MG63 (cell line): ENCODE data around the gene SH3BGRL3. TPM values are rescaled to one million over a fixed set of nuclear protein-coding genes. Genes with fewer than 3 reads are reported as not detected.
"Not testable (repeated sequence)": the region's sequence is repeated elsewhere in the genome, so short reads cannot be mapped to it uniquely, and the experiment has no call there.

Experiments used
- DNase-seq: peaks from one replicate; pipeline ENCODE4 v3.0.0-alpha.2; 2020
- H3K27me3 ChIP-seq: fragments of 250-450 bp; sonication (Bioruptor Pico); 2 replicates; pipeline ENCODE4 v1.5.1; 2020; ENCODE audit warnings: mild to moderate bottlenecking, moderate library complexity
- H3K36me3 ChIP-seq: fragments of 250-450 bp; sonication (Bioruptor Pico); 2 replicates; pipeline ENCODE4 v1.5.1; 2020; ENCODE audit warnings: mild to moderate bottlenecking, moderate library complexity
- H3K4me3 ChIP-seq: fragments of 250-450 bp; sonication (Bioruptor Pico); 2 replicates; pipeline ENCODE4 v1.5.1; 2020; ENCODE audit warnings: mild to moderate bottlenecking, moderate library complexity
- H3K9me3 ChIP-seq: fragments of 250-450 bp; sonication (Bioruptor Pico); 2 replicates; pipeline ENCODE4 v1.5.1; 2020; ENCODE audit warnings: mild to moderate bottlenecking, moderate library complexity
- total RNA-seq: library from RNA; depleted of rRNA; stranded (reverse); fragments of >200 nt; shearing (Covaris generic); gene quantifications from 2 replicates; pipeline ENCODE4 v1.2.3, GENCODE V29; 2014; ENCODE audit warnings: low replicate concordance

SH3BGRL3 gene
- total RNA-seq, 1 experiment from 2014 or later = 20.2 TPM

DNA sequence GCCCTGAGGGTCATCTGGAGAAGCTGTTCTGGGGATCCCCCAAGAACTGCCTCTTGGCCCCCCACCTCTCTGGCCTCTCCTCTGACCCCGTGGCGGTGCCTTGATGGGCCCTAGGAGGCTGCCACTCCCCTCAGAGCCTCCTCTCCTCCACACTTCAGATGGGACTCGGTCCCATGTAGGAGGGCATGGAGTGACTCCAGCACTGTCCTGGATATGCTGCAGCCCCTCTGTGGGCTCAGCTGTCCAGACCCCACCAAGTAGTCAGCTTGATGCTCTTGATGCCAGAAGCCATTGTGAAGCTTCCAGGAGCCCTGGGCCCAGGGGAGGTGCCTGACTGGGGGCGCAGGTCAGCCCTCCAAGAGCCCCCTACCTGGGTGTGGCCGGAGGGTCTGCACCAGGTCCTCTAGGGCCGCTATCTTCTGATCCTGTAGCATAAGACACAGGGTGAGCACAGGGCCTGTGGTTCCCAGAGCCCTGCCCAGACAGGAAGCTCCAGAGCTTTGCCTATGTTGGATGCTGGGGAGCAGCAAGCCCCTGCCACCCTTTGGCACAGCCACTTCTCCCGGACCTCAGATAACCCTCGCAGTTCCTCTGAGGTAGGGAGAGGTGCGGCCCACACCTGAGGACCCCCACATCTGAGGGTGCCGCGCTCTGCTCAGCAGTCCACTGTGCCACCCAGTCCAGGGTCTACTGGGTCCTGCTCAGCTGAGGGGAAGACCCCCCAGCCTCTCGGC lies 17.3 kb downstream of the SH3BGRL3 start:
- Histone ChIP-seq H3K27me3 (no peaks in the 10 kb centered on the region), H3K36me3 (no peaks in the 10 kb centered on the region), H3K9me3 (no peaks in the 10 kb centered on the region), H3K4me3 (no peak overlapping the region)
- no peak for DNase-seq

DNA sequence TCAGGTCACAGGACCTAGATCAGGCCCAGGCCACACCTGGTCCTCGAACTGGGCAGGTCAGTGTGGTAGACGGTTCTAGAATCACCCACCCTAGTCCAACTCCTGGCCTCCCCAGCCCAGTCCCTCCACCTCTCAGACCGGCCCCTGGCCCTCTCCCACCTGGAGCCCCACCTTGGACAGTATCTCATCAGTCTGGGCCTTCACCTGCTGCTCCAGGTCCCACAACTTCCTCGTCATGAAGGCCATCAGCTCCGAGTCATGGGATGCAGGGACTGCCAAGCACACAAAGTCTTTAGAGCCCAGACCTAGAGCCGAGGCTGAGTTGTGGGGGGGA lies 17.9 kb downstream of the SH3BGRL3 start:
- Histone ChIP-seq H3K9me3 (no peaks in the 10 kb centered on the region), H3K4me3 (no peak overlapping the region), H3K36me3 (no peaks in the 10 kb centered on the region), H3K27me3 (no peaks in the 10 kb centered on the region)
- DNase-seq = no peak

DNA sequence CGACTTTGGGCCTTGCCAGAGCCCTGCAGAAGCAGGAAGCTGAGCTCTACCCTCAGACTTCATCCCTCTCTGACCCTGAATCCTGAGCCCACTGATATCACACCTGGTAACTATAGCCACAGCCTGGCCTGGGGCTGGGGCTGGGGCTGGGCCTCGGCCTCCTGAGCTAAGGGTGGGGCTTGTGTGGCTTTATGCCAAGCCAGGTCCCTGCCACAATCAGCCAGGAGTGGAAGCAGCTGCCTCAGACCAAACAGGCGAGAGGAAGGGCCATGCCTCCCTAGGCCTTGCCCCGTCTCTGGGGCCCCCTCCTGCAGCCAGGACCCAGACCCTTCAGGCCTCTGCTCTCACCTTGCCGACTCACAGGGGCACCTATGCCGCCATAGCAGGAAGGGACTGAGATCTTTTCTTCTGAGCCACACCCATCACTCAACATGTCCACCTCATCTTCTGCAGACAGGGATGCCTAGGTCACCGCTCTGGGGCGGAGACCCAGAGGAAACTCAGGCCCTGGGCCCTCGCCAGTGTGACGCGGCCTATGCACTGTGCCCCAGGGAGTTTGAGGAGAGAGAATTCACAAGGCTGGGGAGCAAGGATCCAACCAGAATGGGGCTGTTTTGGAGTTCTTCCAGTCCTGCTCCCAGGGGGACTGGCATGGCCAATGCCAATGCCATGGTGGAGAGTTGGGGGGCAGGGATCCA lies 20.8 kb downstream of the SH3BGRL3 start:
- H3K4me3 ChIP-seq = no peak overlapping the region
- no peaks in the 10 kb centered on the region for H3K36me3 ChIP-seq
- no peaks in the 10 kb centered on the region for H3K27me3 ChIP-seq
- no peaks in the 10 kb centered on the region for H3K9me3 ChIP-seq
- no peak for DNase-seq

DNA sequence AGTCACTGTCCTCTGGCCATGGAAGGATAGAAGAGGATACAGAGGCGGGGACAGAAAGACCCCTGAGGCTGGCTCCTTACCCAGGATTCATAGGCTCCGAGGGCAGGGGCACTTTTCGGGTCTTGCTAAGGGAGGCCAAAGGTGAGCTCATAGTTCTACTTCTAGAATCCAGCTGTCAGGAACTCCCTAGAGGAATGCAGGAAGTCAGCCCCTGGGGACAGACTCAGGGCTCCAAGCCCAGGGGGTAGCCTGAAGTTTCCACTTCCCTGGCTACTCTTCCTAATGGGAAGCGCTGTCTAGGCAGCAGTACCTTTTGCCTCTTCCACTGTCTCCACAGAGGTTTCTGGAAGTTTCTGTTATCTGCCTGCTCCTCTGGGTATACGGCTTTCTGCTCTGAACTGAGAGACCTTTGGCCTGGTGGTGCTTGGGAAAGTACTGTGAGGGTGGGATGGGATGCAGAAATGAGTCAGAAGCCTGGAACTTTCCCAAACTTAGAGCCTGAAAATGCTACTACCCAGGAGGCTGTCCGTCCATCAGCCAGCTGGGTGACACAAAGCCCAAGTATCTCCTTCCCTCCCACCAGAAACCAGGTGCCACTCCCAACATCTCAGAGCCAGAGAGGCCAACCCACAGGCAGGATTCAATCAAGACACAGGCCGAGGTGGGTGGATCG lies 23.0 kb downstream of the SH3BGRL3 start:
- H3K4me3 ChIP-seq = no peak overlapping the region
- H3K36me3 ChIP-seq = no peaks in the 10 kb centered on the region
- DNase-seq = peak; percentile 57
- no peaks in the 10 kb centered on the region for H3K9me3 ChIP-seq
- no peaks in the 10 kb centered on the region for H3K27me3 ChIP-seq

GRCh38 chr1:26305667-26306289 lies 25.9 kb downstream of the SH3BGRL3 start:
- no peaks in the 10 kb centered on the region for H3K9me3 ChIP-seq
- H3K4me3 ChIP-seq = peak overlapping the region; percentile 82
- no peak for DNase-seq
- H3K27me3 ChIP-seq = no peaks in the 10 kb centered on the region
- no peaks in the 10 kb centered on the region for H3K36me3 ChIP-seq

DNA sequence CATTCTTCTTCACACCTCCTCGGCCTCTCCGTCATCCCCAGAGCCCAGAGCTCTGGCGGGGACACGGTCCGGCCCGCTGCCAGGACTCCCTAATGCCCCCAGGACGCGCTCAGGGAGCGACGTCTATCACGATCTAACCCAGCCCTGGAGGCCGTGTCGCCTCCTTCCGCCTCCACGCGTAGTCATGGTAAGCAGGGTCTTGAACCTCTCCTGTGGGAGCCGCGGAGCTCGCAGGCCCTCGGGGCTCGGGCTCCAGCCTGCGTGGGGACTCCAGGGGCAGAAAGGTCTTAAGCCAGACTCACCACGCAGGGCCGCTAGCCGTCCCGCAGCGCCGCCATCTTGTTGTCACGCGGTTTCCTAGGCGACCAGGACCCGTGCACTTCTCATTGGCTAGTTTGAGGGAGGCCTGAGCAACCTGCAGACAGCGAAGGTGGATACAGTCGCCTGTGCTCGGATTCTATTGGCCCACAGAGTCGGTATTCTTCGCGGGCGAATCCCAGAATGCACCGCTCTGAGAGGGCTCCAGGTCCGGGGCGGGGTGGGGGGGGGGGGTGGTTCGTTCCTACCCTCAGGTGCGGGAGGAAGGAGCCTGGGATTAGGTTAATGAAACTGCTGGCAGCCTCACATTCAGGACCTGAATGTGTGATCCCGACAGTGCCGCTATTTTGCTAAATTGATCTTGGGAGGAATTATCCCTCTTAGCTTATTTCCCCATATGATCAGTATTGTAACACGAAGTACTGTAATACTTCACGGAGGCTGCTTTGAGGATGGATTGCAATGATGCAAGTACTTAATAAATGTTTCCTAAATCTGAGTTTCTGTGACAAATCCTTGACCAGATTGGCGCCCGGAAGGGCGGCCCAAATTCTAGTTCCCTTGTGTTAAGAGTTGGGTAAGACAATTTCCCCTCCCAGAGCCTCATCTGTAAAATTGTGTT lies 26.7 kb downstream of the SH3BGRL3 start, which contains the start of gene UBXN11:
TSS of gene UBXN11 (minus strand) at position 347 of the 940 bp plus-strand sequence. CDS start 3,753 bp downstream, outside the sequence.
- peak; percentile 92 for DNase-seq
- H3K36me3 ChIP-seq = no peaks in the 10 kb centered on the region
- H3K9me3 ChIP-seq = no peaks in the 10 kb centered on the region
- H3K4me3 ChIP-seq = peak within 1 kb of the TSS; percentile 82
- no peaks in the 10 kb centered on the region for H3K27me3 ChIP-seq

- H3K9me3 ChIP-seq = no peaks in the 10 kb centered on the region
- H3K27me3 ChIP-seq = no peaks in the 10 kb centered on the region
- no peaks in the 10 kb centered on the region for H3K36me3 ChIP-seq
- DNase-seq = no peak
- H3K4me3 ChIP-seq = no peak overlapping the region
These were observed 27.5 kb downstream of the SH3BGRL3 start for GRCh38 chr1:26307363-26307781.

GRCh38 chr1:26307966-26308899 lies 28.3 kb downstream of the SH3BGRL3 start:
- not testable (repeated sequence) for H3K9me3 ChIP-seq, H3K4me3 ChIP-seq, H3K27me3 ChIP-seq, H3K36me3 ChIP-seq, DNase-seq

DNA sequence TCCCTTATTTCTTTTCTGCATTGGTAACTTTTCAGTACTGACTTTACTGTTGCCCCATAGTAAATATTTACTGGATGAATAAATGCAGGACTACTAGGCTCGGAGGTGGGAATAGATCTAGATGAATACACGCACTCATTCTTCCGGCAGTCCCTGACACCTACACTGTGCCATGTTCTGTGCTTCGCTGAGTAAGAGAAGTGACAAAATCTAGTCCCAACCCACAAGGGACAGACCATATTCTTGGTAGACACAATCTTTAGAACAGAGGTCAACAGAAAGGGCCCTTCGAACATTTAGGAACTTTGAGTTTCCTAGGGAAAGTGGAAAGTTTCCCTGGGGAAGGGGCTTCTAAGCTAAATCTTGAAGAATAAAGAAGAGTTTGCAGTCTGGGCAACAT lies 34.6 kb downstream of the SH3BGRL3 start:
- H3K36me3 ChIP-seq = no peaks in the 10 kb centered on the region
- no peak overlapping the region for H3K4me3 ChIP-seq
- DNase-seq = no peak
- no peaks in the 10 kb centered on the region for H3K27me3 ChIP-seq
- H3K9me3 ChIP-seq = no peaks in the 10 kb centered on the region

- no peaks in the 10 kb centered on the region for H3K36me3 ChIP-seq
- no peaks in the 10 kb centered on the region for H3K27me3 ChIP-seq
- no peak overlapping the region for H3K4me3 ChIP-seq
- no peak for DNase-seq
- no peaks in the 10 kb centered on the region for H3K9me3 ChIP-seq
These were observed 36.3 kb downstream of the SH3BGRL3 start for GRCh38 chr1:26315874-26316850.

GRCh38 chr1:26317146-26317545 lies 37.3 kb downstream of the SH3BGRL3 start:
- Histone ChIP-seq H3K4me3 (no peak overlapping the region), H3K9me3 (no peaks in the 10 kb centered on the region), H3K27me3 (no peaks in the 10 kb centered on the region), H3K36me3 (no peaks in the 10 kb centered on the region)
- no peak for DNase-seq

DNA sequence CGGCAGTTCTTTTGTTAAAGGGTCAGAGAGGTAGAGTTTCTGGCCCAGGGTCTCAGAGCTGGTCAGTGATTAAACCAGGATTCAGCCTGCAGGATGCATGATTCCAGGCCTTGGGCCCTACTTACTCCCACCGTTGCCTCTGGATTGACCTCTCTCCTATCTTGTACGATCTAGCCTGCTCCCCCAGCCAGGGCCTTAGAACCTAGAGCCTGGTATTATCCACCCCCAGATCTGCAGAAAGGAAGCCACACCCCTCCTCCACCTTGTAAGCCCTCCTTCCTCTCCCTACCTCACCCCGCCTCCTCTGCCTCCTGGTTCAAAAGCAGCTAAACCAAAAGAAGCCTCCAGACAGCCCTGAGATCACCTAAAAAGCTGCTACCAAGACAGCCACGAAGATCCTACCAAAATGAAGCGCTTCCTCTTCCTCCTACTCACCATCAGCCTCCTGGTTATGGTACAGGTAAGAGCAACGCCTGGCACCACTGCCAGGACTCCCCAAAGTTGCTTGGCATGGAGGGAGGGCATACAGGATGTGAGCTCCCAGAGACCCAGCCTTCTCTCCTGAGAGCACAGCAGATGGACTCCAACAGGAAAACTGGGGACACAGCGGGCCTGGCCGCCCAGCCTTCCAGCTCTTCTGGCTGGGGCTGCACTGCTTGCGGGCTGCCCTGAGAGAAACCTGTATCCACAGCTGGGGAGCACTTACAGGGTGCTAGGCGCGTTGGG lies 37.9 kb downstream of the SH3BGRL3 start, which contains the start of gene CD52:
TSS of gene CD52 (plus strand) at position 347 of the 726 bp plus-strand sequence. CDS start at position 407, 60 bp downstream.
- DNase-seq = no peak
- no peaks in the 10 kb centered on the region for H3K9me3 ChIP-seq
- no peaks in the 10 kb centered on the region for H3K36me3 ChIP-seq

GRCh38 chr1:26318338-26319064 lies 38.6 kb downstream of the SH3BGRL3 start:
- H3K27me3 ChIP-seq = no peaks in the 10 kb centered on the region
- H3K4me3 ChIP-seq = no peak overlapping the region
- H3K36me3 ChIP-seq = no peaks in the 10 kb centered on the region
- H3K9me3 ChIP-seq = no peaks in the 10 kb centered on the region
- no peak for DNase-seq

More for the DNA sequence above, 37.9 kb downstream of the SH3BGRL3 start, which contains the start of gene CD52:
- Histone ChIP-seq H3K27me3 (no peaks in the 10 kb centered on the region), H3K4me3 (no peak within 1 kb of the TSS)
